Epithelial cell of proximal tubule (primary cell): ENCODE results near the gene GAD2. TPM values are rescaled to one million over a fixed set of nuclear protein-coding genes. Genes with fewer than 3 reads are reported as not detected.
"Not testable (repeated sequence)": the region's sequence is repeated elsewhere in the genome, so short reads cannot be mapped to it uniquely, and the experiment has no call there.

ENCODE experiments used
- DNase-seq: peaks from one replicate; pipeline ENCODE4 v3.0.0-alpha.2; 2011; ENCODE audit warnings: low read depth
- H3K4me3 ChIP-seq: 2 replicates; pipeline ENCODE4 v1.5.1; 2011; ENCODE audit warnings: low read depth, mild to moderate bottlenecking, low read length
- total RNA-seq: library from RNA; depleted of rRNA; stranded (reverse); fragments of >200 nt; gene quantifications from 2 replicates; pipeline ENCODE4 v1.2.3, GENCODE V29; 2015
- TF ChIP-seq, protein P1 (sequence below): conservative IDR thresholded peaks from 2 replicates; pipeline ENCODE4 v1.5.1; 2012; ENCODE audit warnings: low read depth, mild to moderate bottlenecking, low read length

GAD2 gene
- total RNA-seq, 1 donor from 2014 or later = not detected

DNA sequence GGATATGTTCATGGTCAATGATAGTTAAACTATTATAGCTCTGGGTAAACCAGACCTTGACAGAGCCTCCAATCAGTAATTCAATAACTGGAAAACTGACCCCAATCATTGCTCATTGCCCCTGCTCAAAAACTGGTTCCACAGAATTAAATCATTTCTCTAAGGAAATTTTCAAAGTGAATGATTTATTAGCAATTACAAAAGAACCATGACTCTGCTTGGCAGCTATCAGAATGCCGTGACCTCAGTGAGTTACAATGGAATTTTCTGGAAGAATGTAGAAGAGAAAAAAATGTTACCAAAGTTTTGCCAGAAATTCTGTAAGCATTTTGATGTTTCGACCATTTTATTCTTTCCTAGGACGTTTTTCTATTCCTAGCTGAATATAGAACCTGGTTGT, 114.8 kb downstream of the GAD2 start:
- no peak overlapping the region for H3K4me3 ChIP-seq
- TF ChIP-seq, protein P1, sequence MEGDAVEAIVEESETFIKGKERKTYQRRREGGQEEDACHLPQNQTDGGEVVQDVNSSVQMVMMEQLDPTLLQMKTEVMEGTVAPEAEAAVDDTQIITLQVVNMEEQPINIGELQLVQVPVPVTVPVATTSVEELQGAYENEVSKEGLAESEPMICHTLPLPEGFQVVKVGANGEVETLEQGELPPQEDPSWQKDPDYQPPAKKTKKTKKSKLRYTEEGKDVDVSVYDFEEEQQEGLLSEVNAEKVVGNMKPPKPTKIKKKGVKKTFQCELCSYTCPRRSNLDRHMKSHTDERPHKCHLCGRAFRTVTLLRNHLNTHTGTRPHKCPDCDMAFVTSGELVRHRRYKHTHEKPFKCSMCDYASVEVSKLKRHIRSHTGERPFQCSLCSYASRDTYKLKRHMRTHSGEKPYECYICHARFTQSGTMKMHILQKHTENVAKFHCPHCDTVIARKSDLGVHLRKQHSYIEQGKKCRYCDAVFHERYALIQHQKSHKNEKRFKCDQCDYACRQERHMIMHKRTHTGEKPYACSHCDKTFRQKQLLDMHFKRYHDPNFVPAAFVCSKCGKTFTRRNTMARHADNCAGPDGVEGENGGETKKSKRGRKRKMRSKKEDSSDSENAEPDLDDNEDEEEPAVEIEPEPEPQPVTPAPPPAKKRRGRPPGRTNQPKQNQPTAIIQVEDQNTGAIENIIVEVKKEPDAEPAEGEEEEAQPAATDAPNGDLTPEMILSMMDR = no peak
- DNase-seq = peak; percentile 61

DNA sequence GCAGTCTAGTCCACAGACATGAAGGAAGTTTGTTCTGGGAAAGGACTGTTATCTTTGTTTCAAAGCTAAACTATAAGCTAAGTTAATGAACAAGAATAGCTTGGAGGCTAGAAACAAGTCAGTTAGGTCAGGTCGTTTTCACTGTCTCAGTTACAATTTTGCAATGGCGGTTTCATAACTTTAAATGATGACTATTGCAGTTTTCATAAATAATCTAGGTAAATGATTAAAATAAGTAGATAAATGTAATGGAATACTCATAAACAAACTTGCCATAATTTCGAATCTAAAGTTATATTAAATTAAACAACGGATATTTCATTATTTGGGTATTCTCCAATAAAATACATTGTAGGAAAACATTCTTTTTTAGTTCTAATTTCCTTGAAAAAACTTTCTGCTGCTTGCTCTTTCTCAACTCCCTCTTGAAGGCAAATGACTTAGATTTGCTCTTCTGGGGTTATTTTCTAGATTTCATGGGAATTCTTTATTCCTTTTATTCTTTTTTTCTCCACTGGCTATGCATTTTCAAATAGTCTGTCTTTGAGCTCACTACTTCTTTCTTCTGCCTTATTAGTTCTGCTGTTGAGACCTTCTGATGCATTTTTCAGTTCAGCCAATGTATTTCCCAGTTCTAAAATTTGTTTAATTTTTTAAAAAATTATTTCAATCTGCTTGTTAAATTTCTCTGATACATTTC, 117.8 kb downstream of the GAD2 start:
- H3K4me3 ChIP-seq = no peak overlapping the region
- DNase-seq = no peak
- TF ChIP-seq, protein P1 = no peak

DNA sequence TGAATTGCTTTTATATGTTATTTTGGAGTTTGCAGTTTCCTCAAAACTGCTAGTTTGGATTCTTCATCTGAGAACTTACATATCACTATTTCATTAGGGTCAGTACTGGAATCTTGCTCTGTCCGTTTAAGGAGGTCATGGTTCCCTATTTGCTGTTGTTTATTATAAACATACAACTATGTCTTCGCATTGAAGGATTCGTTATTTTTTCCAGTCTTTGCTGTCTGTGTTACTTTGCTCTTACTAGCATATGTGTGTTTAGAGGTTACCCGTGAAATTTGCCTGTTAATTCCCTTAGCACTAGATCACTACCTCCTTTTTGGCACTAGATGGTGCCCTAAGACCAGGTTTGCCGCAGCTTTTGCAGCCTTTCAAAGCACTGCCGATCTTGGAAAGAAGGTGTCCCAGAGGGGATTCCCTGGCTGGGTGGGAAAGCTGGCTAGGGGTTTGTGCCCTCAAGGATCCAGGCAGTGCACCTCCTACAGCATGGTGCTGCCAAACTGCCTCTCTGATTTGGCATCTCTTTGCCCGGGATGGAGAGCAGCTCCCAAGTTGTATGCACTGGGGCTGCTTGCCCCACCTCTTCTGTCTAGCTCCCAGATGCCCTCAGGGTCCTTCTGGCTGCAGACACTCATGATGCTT, 118.5 kb downstream of the GAD2 start:
- TF ChIP-seq, protein P1 = peak; percentile 95
- H3K4me3 ChIP-seq = peak overlapping the region; percentile 33
- peak; percentile 40 for DNase-seq

DNA sequence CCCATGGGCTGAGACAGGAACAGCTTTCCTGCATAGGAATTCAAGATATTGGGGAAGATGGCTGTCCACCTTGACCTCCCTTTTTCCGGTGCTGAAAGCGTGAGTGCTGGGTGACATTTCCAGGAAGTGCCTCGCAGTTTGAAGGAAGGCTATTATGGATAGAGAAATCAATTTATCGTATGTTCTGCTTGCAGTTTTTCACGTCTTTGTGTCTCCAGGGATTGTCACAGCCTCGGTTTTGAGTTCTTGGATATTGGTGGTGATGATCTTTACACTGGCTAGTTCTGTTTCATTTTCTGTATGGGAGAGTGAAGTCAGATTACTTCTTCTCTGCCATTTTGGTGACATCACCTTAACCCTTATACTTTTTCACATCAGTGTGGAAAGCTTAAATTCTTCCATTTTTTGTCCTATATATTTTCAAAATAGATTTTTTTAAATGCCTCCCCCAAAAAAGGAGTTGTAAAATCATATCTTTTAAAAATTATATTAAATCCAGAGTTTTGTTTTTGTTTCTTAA, 119.1 kb downstream of the GAD2 start:
- no peak for DNase-seq
- TF ChIP-seq, protein P1 = no peak
- H3K4me3 ChIP-seq = peak overlapping the region; percentile 33

DNA sequence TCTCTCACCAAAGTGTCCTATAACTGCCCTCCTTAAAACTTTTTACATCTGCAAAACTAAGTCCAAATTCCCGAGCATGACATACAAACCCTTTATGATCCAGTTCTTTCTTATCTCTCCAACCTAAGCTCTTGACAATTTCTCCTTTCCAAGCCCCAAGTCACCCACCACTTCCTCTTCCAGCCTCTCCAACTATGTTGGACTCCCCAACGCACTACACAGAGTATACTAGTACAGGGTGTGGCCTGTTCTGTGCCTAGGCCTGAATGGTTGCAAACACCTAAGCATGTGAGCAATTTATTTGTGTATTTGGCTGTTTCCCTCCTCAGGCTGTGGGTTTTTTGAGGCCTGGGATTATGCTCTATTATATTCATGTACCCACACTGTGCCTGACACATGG, 120.4 kb downstream of the GAD2 start:
- no peak overlapping the region for H3K4me3 ChIP-seq
- no peak for DNase-seq
- TF ChIP-seq, protein P1 = no peak

DNA sequence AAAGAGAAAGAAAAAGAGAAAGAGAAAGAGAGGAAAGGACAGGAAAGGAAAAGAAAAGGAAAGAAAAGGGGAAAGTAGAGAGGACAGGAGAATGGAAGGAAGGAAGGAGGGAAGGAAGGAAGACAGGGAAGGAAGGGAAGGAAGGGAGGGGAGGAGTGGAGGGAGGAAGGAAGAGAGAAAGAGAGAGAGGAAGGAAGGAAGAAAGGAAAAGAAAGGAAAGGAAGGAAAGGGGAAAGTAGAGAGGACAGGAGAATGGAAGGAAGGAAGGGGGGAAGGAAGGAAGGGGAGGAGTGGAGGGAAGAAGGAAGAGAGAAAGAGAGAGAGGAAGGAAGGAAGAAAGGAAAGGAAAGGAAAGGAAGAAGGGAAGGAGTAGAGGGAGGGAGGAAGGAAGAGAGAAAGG, 125.1 kb downstream of the GAD2 start:
- no peak overlapping the region for H3K4me3 ChIP-seq
- DNase-seq = no peak
- TF ChIP-seq, protein P1 = no peak

DNA sequence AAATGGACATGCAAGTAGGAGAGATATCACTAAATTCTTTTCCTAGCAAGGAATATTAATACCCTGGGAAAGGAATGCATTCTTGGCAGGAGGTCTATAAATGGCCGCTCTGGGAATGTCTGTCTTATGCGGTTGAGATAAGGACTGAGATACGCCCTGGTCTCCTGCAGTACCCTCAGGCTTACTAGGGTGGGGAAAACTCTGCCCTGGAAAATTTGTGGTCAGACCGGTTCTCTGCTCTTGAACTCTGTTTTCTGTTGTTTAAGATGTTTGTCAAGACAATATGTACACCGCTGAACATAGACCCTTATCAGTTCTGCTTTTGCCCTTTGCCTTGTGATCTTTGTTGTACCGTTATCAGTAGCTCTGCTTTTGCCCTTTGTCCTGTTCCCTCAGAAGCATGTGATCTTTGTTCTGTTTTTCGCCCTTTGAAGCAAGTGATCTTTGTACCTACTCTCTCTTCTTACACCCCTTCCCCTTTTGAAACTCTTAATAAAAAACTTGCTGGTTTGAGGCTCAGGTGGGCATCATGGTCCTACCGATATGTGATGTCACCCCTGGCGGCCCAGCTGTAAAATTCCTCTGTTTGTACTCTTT, 132.3 kb downstream of the GAD2 start:
- H3K4me3 ChIP-seq, DNase-seq: not testable (repeated sequence)
